ENCODE results near the gene ITIH5. TPM values are rescaled to one million over a fixed set of nuclear protein-coding genes. Genes with fewer than 3 reads are reported as not detected.
A peak's percentile ranks its signal among the peaks of the same experiment; 100 is the strongest.

Gene ITIH5
- total and polyA plus RNA-seq, 2 of the 13 experiments (the other 11 are each of a cell fraction or from before 2014, with no cell fraction given) = 4.7 to 8.9 TPM

DNA sequence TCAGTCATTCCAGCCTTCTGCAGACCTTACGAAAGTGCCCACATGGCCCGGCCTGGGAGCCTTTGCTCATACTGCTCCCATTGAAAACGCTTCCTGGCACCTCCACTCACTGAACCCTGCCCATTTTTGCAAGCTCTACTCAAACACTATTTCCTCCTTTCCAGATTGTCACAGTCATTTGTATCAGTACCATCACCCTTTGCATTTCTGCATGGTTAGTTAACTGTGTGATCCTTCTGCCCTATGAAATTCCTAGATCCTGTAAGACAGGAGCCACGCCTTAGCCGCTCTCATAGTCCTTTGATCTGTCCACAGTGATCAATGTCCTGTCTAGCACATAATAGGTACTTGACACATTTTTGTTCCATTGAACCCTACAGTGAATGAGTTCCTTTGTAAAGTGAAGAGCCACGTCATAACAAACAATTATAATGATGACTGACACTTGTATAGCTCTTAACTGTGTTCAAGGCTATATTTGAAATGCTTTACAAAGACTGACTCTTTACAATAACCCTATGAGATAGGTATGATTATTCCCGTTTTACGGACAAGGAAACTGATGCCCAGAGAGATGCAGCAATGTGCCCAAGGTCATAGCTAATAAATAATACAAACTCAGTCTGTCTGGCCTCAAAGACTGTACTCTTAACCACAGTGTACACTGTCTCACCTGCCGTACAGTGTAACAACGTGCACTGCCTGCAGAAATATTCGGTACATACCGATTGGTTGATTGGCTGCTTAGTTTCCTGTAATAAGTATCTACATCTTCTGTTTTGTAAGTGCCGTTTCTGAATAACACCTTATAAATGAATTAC, 19.8 kb upstream of the ITIH5 start (continued):
- TF ChIP-seq, protein P1, sequence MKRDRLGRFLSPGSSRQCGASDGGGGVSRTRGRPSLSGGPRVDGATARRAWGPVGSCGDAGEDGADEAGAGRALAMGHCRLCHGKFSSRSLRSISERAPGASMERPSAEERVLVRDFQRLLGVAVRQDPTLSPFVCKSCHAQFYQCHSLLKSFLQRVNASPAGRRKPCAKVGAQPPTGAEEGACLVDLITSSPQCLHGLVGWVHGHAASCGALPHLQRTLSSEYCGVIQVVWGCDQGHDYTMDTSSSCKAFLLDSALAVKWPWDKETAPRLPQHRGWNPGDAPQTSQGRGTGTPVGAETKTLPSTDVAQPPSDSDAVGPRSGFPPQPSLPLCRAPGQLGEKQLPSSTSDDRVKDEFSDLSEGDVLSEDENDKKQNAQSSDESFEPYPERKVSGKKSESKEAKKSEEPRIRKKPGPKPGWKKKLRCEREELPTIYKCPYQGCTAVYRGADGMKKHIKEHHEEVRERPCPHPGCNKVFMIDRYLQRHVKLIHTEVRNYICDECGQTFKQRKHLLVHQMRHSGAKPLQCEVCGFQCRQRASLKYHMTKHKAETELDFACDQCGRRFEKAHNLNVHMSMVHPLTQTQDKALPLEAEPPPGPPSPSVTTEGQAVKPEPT (CRISPR knock-in tag; IDR thresholded peaks at IDR 0.05; ENCODE audit: low read depth) = no peak
- TF ChIP-seq, protein P2, sequence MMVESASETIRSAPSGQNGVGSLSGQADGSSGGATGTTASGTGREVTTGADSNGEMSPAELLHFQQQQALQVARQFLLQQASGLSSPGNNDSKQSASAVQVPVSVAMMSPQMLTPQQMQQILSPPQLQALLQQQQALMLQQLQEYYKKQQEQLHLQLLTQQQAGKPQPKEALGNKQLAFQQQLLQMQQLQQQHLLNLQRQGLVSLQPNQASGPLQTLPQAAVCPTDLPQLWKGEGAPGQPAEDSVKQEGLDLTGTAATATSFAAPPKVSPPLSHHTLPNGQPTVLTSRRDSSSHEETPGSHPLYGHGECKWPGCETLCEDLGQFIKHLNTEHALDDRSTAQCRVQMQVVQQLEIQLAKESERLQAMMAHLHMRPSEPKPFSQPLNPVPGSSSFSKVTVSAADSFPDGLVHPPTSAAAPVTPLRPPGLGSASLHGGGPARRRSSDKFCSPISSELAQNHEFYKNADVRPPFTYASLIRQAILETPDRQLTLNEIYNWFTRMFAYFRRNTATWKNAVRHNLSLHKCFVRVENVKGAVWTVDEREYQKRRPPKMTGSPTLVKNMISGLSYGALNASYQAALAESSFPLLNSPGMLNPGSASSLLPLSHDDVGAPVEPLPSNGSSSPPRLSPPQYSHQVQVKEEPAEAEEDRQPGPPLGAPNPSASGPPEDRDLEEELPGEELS (CRISPR knock-in tag; IDR thresholded peaks at IDR 0.05) = peak; percentile 97
- TF ChIP-seq REPIN1 (CRISPR knock-in tag; IDR thresholded peaks at IDR 0.05; ENCODE audit: borderline replicate concordance, low read depth) (peak; percentile 59; the same call in 1 of the 2 replicates), PHF20 (CRISPR knock-in tag; IDR thresholded peaks at IDR 0.05) (no peak), SMAD3 (CRISPR knock-in tag; IDR thresholded peaks at IDR 0.05) (0 out of 2 replicates have a peak, but pooled peaks have one; percentile 29), HMG20A (CRISPR knock-in tag; IDR thresholded peaks at IDR 0.05; ENCODE audit: borderline replicate concordance) (peak; percentile 95), TEAD3 (CRISPR knock-in tag; optimal IDR thresholded peaks at IDR 0.05; ENCODE audit: borderline replicate concordance) (peak; percentile 93), ZNF792 (CRISPR knock-in tag; IDR thresholded peaks at IDR 0.05) (peak; percentile 66; the same call in 1 of the 2 replicates), ESRRA (CRISPR knock-in tag; IDR thresholded peaks at IDR 0.05; ENCODE audit: low read depth) (peak; percentile 69), ADNP (CRISPR knock-in tag; IDR thresholded peaks at IDR 0.05) (peak; percentile 78; the same call in 1 of the 2 replicates), ZNF883 (CRISPR knock-in tag; IDR thresholded peaks at IDR 0.05; ENCODE audit: not compliant biosample characterization) (no peak), CENPX (CRISPR knock-in tag; IDR thresholded peaks at IDR 0.05) (no peak), ZNF720 (CRISPR knock-in tag; IDR thresholded peaks at IDR 0.05) (no peak), SMAD1 (CRISPR knock-in tag; IDR thresholded peaks at IDR 0.05; ENCODE audit: borderline replicate concordance, low read depth) (no peak), ZNF782 (CRISPR knock-in tag; IDR thresholded peaks at IDR 0.05; ENCODE audit: borderline replicate concordance) (no peak), ZNF143 (CRISPR knock-in tag; IDR thresholded peaks at IDR 0.05) (peak; percentile 45; the same call in 1 of the 2 replicates), GABPA (IDR thresholded peaks at IDR 0.05; ENCODE audit: low read depth, low read length) (no peak), GABPA (CRISPR knock-in tag; IDR thresholded peaks at IDR 0.05; ENCODE audit: low read depth) (no peak), ZSCAN21 (CRISPR knock-in tag; IDR thresholded peaks at IDR 0.05; ENCODE audit: borderline replicate concordance) (peak; percentile 71; the same call in 1 of the 2 replicates), ZNF253 (CRISPR knock-in tag; IDR thresholded peaks at IDR 0.05; ENCODE audit: borderline replicate concordance) (no peak), AKAP8 (CRISPR knock-in tag; IDR thresholded peaks at IDR 0.05) (no peak)
- TF ChIP-seq, protein P3, sequence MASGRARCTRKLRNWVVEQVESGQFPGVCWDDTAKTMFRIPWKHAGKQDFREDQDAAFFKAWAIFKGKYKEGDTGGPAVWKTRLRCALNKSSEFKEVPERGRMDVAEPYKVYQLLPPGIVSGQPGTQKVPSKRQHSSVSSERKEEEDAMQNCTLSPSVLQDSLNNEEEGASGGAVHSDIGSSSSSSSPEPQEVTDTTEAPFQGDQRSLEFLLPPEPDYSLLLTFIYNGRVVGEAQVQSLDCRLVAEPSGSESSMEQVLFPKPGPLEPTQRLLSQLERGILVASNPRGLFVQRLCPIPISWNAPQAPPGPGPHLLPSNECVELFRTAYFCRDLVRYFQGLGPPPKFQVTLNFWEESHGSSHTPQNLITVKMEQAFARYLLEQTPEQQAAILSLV (CRISPR knock-in tag; IDR thresholded peaks at IDR 0.05; ENCODE audit: borderline replicate concordance) = no peak
- TF ChIP-seq, protein P4, sequence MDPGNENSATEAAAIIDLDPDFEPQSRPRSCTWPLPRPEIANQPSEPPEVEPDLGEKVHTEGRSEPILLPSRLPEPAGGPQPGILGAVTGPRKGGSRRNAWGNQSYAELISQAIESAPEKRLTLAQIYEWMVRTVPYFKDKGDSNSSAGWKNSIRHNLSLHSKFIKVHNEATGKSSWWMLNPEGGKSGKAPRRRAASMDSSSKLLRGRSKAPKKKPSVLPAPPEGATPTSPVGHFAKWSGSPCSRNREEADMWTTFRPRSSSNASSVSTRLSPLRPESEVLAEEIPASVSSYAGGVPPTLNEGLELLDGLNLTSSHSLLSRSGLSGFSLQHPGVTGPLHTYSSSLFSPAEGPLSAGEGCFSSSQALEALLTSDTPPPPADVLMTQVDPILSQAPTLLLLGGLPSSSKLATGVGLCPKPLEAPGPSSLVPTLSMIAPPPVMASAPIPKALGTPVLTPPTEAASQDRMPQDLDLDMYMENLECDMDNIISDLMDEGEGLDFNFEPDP (CRISPR knock-in tag; conservative IDR thresholded peaks at IDR 0.05) = no peak
- TF ChIP-seq, protein P5, sequence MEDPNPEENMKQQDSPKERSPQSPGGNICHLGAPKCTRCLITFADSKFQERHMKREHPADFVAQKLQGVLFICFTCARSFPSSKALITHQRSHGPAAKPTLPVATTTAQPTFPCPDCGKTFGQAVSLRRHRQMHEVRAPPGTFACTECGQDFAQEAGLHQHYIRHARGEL (CRISPR knock-in tag; IDR thresholded peaks at IDR 0.05) = no peak
